ENCODE results near the gene FBXL13. TPM values are rescaled to one million over a fixed set of nuclear protein-coding genes. Genes with fewer than 3 reads are reported as not detected.

Gene FBXL13
- polyA plus RNA-seq, 1 donor from 2014 or later: 0.57 TPM

DNA sequence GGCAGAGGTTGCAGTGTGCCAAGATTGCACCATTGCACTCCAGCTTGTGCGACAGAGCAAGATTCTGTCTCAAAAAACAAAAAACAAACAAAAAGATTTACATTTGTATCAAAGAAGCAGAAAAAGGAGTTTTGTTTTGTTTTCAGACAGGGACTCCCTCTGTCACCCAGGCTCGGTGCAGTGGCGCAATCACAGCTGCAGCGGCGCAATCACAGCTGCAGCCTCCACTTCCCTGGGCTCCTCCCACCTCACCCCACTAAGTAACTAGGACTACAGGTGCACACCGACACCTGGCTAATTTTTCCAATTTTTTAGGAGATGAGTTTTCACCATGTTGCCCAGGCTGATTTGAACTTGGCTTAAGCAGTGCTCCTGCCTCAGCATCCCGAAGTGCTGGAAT, 2.2 kb upstream of the FBXL13 start:
- H3K9me2 ChIP-seq (ENCODE audit: insufficient read depth, low read length): no peaks in the 10 kb centered on the region
- peak overlapping the region; percentile 90 for H3K4me3 ChIP-seq (ENCODE audit: low read length)
- TF ChIP-seq CTCF (IDR thresholded peaks at IDR 0.05; ENCODE audit: poor library complexity, severe bottlenecking): no peak
- TF ChIP-seq RAD21 (conservative IDR thresholded peaks at IDR 0.05): no peak
- no peak for TF ChIP-seq POLR2AphosphoS5 (IDR thresholded peaks at IDR 0.05)
- TF ChIP-seq REST (IDR thresholded peaks at IDR 0.05; ENCODE audit: borderline replicate concordance): no peak
- no peak for TF ChIP-seq MXI1 (conservative IDR thresholded peaks at IDR 0.05; ENCODE audit: poor library complexity, severe bottlenecking)
- TF ChIP-seq SMC3 (conservative IDR thresholded peaks at IDR 0.05; ENCODE audit: poor library complexity): no peak
- no peak for TF ChIP-seq TAF1 (IDR thresholded peaks at IDR 0.05; ENCODE audit: low read depth)
- no peak for TF ChIP-seq EZH2 (IDR thresholded peaks at IDR 0.05; ENCODE audit: borderline replicate concordance, insufficient read depth, low read length, poor library complexity, severe bottlenecking)
- no peak for TF ChIP-seq EP300 (conservative IDR thresholded peaks at IDR 0.05; ENCODE audit: poor library complexity, severe bottlenecking)
- H3K27ac ChIP-seq (ENCODE audit: low read length): no peak overlapping the region
- H3K79me2 ChIP-seq (replicated peaks; ENCODE audit: insufficient read depth, low read length): peaks cover 14% of the 10 kb centered on the region
- H3K4me2 ChIP-seq (ENCODE audit: low read length): no peak overlapping the region
- no peaks in the 10 kb centered on the region for H3K27me3 ChIP-seq (ENCODE audit: insufficient read depth, low read depth, low read length)
- H3K36me3 ChIP-seq (ENCODE audit: insufficient read depth, low read length): no peaks in the 10 kb centered on the region
- H3F3A ChIP-seq (ENCODE audit: insufficient read depth, low read length, poor library complexity, severe bottlenecking): no peaks in the 10 kb centered on the region
- no peaks in the 10 kb centered on the region for H3K9me3 ChIP-seq (ENCODE audit: low read length)
- no peaks in the 10 kb centered on the region for H4K20me1 ChIP-seq (ENCODE audit: insufficient read depth)
- no peak overlapping the region for H2AFZ ChIP-seq (ENCODE audit: low read depth, low read length)
- H3K9ac ChIP-seq (ENCODE audit: low read length): no peak overlapping the region

- no peaks in the 10 kb centered on the region for H3K27me3 ChIP-seq (ENCODE audit: insufficient read depth, low read depth, low read length)
- H3K4me2 ChIP-seq (ENCODE audit: low read length): peak overlapping the region; percentile 72
- H3F3A ChIP-seq (ENCODE audit: insufficient read depth, low read length, poor library complexity, severe bottlenecking): no peaks in the 10 kb centered on the region
- TF ChIP-seq TAF1 (IDR thresholded peaks at IDR 0.05; ENCODE audit: low read depth): no peak
- TF ChIP-seq MXI1 (conservative IDR thresholded peaks at IDR 0.05; ENCODE audit: poor library complexity, severe bottlenecking): no peak
- peak; percentile 4 for TF ChIP-seq POLR2AphosphoS5 (IDR thresholded peaks at IDR 0.05)
- H4K20me1 ChIP-seq (ENCODE audit: insufficient read depth): no peaks in the 10 kb centered on the region
- peak overlapping the region; percentile 50 for H3K27ac ChIP-seq (ENCODE audit: low read length)
- H3K9me3 ChIP-seq (ENCODE audit: low read length): no peaks in the 10 kb centered on the region
- peak overlapping the region; percentile 65 for H2AFZ ChIP-seq (ENCODE audit: low read depth, low read length)
- H3K9ac ChIP-seq (ENCODE audit: low read length): peak overlapping the region; percentile 70
- peaks cover 14% of the 10 kb centered on the region for H3K79me2 ChIP-seq (replicated peaks; ENCODE audit: insufficient read depth, low read length)
- no peaks in the 10 kb centered on the region for H3K9me2 ChIP-seq (ENCODE audit: insufficient read depth, low read length)
- H3K36me3 ChIP-seq (ENCODE audit: insufficient read depth, low read length): no peaks in the 10 kb centered on the region
- peak overlapping the region; percentile 90 for H3K4me3 ChIP-seq (ENCODE audit: low read length)
Observed at GRCh38 chr7:103075337-103075918, 832 bp upstream of the FBXL13 start.

Data from neural cell (in vitro differentiated cells).